A549 treated with Hydrocortisone at 1 μM for 4 hours (cell line): ENCODE measurements around the gene FBXL14. TPM values are rescaled to one million over a fixed set of nuclear protein-coding genes. Genes with fewer than 3 reads are reported as not detected.

Experiments used
- total RNA-seq: library from RNA; stranded (reverse); fragments of 200-300 nt; extraction: Qiagen RNA extraction; gene quantifications from 5 replicates; pipeline ENCODE4 v1.2.3, GENCODE V29; 2022

The FBXL14 gene
- total RNA-seq: 8.7 to 12.0 TPM (median 11.4 TPM) in 5 replicates

GRCh38 chr12:1594261-1595025, at the start of gene FBXL14:
FBXL14 (minus strand) TSS chr12:1594581; CDS start chr12:1594066, 515 bp downstream.

GRCh38 chr12:1628666-1629337, 34.4 kb upstream of the FBXL14 start, which contains the start of gene WNT5B:
WNT5B (plus strand) TSS chr12:1629231; CDS start chr12:1631355, 2,124 bp downstream.

Other genes starting within 250 kb of the FBXL14 start
- gene WNT5B, start 34.6 kb upstream of the FBXL14 start, total RNA-seq: 1.6 to 3.3 TPM (median 3.0 TPM) in 5 replicates
- 55.6 to 71.8 TPM (median 58.6 TPM) in 5 replicates for gene ADIPOR2, start 96.5 kb upstream of the FBXL14 start, total RNA-seq
- 0.07 to 0.15 TPM in 2 of 5 replicates, not detected in the others for gene LRTM2, start 226.0 kb upstream of the FBXL14 start, total RNA-seq